Measurements from ENCODE around the gene WNT2B. TPM values are rescaled to one million over a fixed set of nuclear protein-coding genes. Genes with fewer than 3 reads are reported as not detected.
A peak's percentile ranks its signal among the peaks of the same experiment; 100 is the strongest.

Gene WNT2B
- total RNA-seq, 4 donors from 2014 or later: 0.03 to 1.5 (median 0.41) TPM

DNA sequence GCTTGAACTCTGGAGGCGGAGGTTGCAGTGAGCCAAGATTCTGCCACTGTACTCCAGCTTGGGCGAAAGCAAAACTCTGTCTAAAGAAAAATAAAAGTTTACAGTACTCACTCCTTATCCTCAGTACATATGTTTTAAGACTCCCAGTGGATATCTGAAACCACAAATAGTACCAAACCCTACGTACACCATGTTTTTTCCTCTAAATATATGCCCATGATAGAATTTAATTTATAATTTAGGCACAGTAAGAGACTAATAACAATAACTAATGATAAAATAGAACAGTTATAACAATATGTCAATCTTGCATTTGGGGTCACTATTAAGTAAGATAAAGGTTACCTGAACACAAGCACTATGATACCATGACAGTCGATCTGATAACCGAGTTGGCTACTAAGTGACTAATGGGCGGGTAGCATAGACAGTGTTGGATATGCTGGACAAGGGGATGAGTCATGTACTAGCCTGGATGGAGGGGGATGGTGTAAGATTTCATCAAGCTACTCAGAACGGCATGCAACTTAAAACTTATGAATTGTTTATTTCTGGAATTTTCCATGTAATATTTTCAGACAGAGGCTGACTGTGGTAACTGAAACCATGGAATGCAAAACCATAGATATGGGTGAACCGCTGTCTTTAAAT is 66.5 kb downstream of the WNT2B start:
- no peaks in the 10 kb centered on the region for H3K4me1 ChIP-seq
- no peaks in the 10 kb centered on the region for H3K27me3 ChIP-seq
- DNase-seq (no peak), ATAC-seq (peak; percentile 75 to 94)
- no peaks in the 10 kb centered on the region for H3K9me3 ChIP-seq
- H3K36me3 ChIP-seq: peaks cover 3 to 79% of the 10 kb centered on the region in 2 donors
- intact Hi-C loops (cut with DNase I; ENCODE audit: low total_unique reads) (no loop called here), in situ Hi-C loops (cut with MboI; ENCODE audit: low sequenced_read_pairs in 4 of 4) (no loop called here)
- TF ChIP-seq, protein P1, sequence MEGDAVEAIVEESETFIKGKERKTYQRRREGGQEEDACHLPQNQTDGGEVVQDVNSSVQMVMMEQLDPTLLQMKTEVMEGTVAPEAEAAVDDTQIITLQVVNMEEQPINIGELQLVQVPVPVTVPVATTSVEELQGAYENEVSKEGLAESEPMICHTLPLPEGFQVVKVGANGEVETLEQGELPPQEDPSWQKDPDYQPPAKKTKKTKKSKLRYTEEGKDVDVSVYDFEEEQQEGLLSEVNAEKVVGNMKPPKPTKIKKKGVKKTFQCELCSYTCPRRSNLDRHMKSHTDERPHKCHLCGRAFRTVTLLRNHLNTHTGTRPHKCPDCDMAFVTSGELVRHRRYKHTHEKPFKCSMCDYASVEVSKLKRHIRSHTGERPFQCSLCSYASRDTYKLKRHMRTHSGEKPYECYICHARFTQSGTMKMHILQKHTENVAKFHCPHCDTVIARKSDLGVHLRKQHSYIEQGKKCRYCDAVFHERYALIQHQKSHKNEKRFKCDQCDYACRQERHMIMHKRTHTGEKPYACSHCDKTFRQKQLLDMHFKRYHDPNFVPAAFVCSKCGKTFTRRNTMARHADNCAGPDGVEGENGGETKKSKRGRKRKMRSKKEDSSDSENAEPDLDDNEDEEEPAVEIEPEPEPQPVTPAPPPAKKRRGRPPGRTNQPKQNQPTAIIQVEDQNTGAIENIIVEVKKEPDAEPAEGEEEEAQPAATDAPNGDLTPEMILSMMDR (IDR thresholded peaks at IDR 0.05 in 4 of 5, conservative IDR thresholded peaks at IDR 0.05 in 1 of 5): no peak
- no peak overlapping the region for H3K4me3 ChIP-seq
- no peak overlapping the region for H3K27ac ChIP-seq

DNA sequence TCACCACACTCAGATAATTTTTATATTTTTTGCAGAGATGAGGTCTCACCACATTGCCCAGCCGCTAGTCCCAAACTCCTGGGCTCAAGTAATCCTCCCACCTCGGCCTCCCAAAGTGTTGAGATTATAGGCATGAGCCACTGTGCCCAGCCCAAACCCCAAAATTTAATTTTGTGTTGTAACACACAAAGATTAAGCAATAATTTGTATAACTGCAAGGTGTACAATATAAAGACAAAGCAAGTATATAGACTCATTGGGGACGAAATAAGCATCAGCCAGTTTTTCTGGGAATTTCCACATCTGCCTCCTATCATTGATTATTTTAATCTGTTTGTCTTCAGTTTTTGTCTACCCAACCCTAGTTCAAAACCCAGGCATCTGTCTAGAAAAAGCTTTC is 67.5 kb downstream of the WNT2B start:
- in situ Hi-C loops (cut with MboI; ENCODE audit: low sequenced_read_pairs in 4 of 4) (no loop called here), intact Hi-C loops (cut with DNase I; ENCODE audit: low total_unique reads) (no loop called here)
- Histone ChIP-seq H3K9me3 (no peaks in the 10 kb centered on the region), H3K4me3 (no peak overlapping the region), H3K27ac (no peak overlapping the region), H3K4me1 (no peaks in the 10 kb centered on the region), H3K36me3 (peaks cover 3 to 81% of the 10 kb centered on the region in 2 donors), H3K27me3 (no peaks in the 10 kb centered on the region)
- no peak for TF ChIP-seq POLR2A (IDR thresholded peaks at IDR 0.05)
- TF ChIP-seq, protein P1 (IDR thresholded peaks at IDR 0.05 in 4 of 5, conservative IDR thresholded peaks at IDR 0.05 in 1 of 5): no peak
- ATAC-seq: no peak
- no peak for DNase-seq

Small RNA genes within 50 kb of the gene (microRNA-seq; reads per million reads assigned to microRNA genes)
- 0 reads per million in 2 donors for gene MIR4256 (ENCODE audit: borderline replicate concordance in 2 of 2)

Other genes starting within 250 kb of the WNT2B start
- gene CTTNBP2NL, start 112.8 kb upstream of the WNT2B start, total RNA-seq: 1 to 10 TPM; 2.6 to 7.2 (median 3.9) TPM
- gene ST7L, start 110.2 kb downstream of the WNT2B start, total RNA-seq: 10 to 100 TPM in 3 of 4 donors, 1 to 10 TPM in 1; 9.6 to 16.7 (median 15.0) TPM
- gene CAPZA1, start 110.9 kb downstream of the WNT2B start, total RNA-seq: 10 to 100 TPM; 27.1 to 58.1 (median 35.2) TPM
- 1 to 10 TPM; 2.8 to 7.2 (median 4.8) TPM for gene MOV10, start 165.7 kb downstream of the WNT2B start, total RNA-seq
- gene RHOC, start 198.2 kb downstream of the WNT2B start, total RNA-seq: 10 to 100 TPM; 33.1 to 86.5 (median 64.3) TPM
- gene PPM1J, start 206.4 kb downstream of the WNT2B start, total RNA-seq: 1 to 10 TPM; 4.2 to 5.4 (median 4.8) TPM

Data from gastrocnemius medialis (tissue), 4 donors.